ENCODE measurements around the gene TNFRSF14. TPM values are rescaled to one million over a fixed set of nuclear protein-coding genes. Genes with fewer than 3 reads are reported as not detected.

TNFRSF14 gene
- total RNA-seq, 4 donors from 2014 or later = 3.4 to 11.5 (median 5.0) TPM

DNA sequence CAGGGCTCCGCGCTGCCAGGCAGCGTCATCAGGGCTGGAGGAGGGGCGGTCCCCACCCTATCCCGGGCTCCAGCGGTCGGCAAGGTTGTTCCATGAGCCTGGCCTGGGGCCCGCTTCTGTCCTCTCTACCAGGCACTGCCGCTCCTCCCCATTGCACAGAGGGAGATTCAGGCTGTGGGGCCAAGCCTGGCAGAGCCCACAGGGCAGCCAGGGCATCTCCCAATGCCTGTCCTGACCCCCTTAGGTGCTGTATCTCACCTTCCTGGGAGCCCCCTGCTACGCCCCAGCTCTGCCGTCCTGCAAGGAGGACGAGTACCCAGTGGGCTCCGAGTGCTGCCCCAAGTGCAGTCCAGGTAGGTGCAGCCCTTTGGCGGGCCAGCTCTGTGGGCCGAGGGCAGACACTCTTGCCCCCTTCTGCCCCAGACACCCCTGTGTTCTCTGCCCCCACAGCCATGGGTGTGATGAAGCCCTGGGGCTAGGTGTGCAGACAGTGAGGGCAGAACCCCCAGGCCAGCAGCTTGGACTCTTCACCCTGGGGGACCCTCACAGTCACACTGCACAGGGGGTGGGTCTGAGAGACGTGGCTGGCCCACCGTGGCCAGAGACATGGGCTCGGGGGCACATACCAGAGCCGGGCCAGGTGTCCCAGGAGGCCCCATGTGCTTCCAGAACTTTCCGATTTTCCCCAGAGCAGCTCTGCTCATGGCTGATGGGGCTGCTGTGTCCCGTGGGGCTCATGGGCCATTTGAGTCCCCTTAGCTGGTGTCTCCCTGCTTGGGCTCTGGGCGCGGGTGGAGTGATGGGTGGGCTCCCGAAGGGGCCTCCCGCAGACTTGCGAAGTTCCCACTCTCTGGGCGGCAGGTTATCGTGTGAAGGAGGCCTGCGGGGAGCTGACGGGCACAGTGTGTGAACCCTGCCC, 1.6 kb downstream of the TNFRSF14 start:
- intact Hi-C loops (cut with DNase I; ENCODE audit: low total_unique reads) = loop anchor here (10.0 kb wide), 1 partner anchor 87 kb away; no protein-coding TSS in a partner anchor
- ATAC-seq (no peak), DNase-seq (no peak)
- Histone ChIP-seq H3K27me3 (peaks cover 0 to 4% (median 0%) of the 10 kb centered on the region in 3 donors), H3K4me3 (peak overlapping the region; percentile 68 to 96 (median 72)), H3K36me3 (no peaks in the 10 kb centered on the region), H3K27ac (peak overlapping the region; percentile 71 to 87 (median 85)), H3K4me1 (peaks cover 7 to 21% of the 10 kb centered on the region in 2 donors), H3K9me3 (no peaks in the 10 kb centered on the region)
- in situ Hi-C loops (cut with MboI; ENCODE audit: low sequenced_read_pairs in 4 of 4) = no loop called here
- TF ChIP-seq, protein P1, sequence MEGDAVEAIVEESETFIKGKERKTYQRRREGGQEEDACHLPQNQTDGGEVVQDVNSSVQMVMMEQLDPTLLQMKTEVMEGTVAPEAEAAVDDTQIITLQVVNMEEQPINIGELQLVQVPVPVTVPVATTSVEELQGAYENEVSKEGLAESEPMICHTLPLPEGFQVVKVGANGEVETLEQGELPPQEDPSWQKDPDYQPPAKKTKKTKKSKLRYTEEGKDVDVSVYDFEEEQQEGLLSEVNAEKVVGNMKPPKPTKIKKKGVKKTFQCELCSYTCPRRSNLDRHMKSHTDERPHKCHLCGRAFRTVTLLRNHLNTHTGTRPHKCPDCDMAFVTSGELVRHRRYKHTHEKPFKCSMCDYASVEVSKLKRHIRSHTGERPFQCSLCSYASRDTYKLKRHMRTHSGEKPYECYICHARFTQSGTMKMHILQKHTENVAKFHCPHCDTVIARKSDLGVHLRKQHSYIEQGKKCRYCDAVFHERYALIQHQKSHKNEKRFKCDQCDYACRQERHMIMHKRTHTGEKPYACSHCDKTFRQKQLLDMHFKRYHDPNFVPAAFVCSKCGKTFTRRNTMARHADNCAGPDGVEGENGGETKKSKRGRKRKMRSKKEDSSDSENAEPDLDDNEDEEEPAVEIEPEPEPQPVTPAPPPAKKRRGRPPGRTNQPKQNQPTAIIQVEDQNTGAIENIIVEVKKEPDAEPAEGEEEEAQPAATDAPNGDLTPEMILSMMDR (IDR thresholded peaks at IDR 0.05 in 4 of 5, conservative IDR thresholded peaks at IDR 0.05 in 1 of 5) = no peak
- TF ChIP-seq POLR2A (IDR thresholded peaks at IDR 0.05) = no peak

DNA sequence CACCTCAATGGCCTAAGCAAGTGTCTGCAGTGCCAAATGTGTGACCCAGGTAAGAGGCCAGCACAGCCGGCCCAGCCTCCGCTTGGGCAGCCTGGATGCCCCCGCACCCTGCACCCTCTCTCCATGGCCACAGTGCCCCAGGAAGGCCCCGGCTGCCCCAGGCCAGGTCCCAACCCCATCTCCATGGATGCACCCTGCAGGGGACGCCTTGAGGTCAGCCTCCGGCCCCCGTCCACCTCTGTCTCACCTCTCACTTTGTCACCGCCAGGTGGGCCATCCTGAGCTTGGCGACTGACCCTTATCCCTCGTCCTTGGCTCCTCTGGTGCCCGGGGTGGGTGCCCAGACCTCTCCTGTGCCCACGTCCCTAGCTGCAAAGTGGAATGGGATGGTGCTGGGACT, 2.2 kb downstream of the TNFRSF14 start:
- H3K36me3 ChIP-seq = no peaks in the 10 kb centered on the region
- intact Hi-C loops (cut with DNase I; ENCODE audit: low total_unique reads) (loop anchor here (10.0 kb wide), 1 partner anchor 86 kb away; no protein-coding TSS in a partner anchor), in situ Hi-C loops (cut with MboI; ENCODE audit: low sequenced_read_pairs in 4 of 4) (no loop called here)

DNA sequence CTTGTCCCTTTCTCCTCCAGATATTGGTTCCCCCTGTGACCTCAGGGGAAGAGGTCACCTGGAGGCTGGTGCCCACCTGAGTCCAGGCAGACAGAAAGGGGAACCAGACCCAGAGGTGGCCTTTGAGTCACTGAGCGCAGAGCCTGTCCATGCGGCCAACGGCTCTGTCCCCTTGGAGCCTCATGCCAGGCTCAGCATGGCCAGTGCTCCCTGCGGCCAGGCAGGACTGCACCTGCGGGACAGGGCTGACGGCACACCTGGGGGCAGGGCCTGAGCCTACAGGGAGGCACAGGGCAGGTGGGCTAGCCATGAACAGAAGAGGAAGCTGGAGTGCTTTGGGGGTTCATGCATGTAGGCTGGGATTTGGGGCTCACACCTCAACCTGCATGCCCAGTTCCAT, 2.7 kb downstream of the TNFRSF14 start:
- Histone ChIP-seq H3K4me1 (peaks cover 7 to 21% of the 10 kb centered on the region in 2 donors), H3K27me3 (peaks cover 0 to 4% (median 0%) of the 10 kb centered on the region in 3 donors), H3K27ac (no peak overlapping the region), H3K36me3 (no peaks in the 10 kb centered on the region), H3K4me3 (no peak overlapping the region), H3K9me3 (no peaks in the 10 kb centered on the region)
- no peak for TF ChIP-seq POLR2A (IDR thresholded peaks at IDR 0.05)
- TF ChIP-seq, protein P1 (IDR thresholded peaks at IDR 0.05 in 4 of 5, conservative IDR thresholded peaks at IDR 0.05 in 1 of 5) = no peak
- DNase-seq = no peak
- in situ Hi-C loops (cut with MboI; ENCODE audit: low sequenced_read_pairs in 4 of 4) (no loop called here), intact Hi-C loops (cut with DNase I; ENCODE audit: low total_unique reads) (loop anchor here (10.0 kb wide), 1 partner anchor 86 kb away; no protein-coding TSS in a partner anchor)
- no peak for ATAC-seq

More for the DNA sequence above, 2.2 kb downstream of the TNFRSF14 start:
- DNase-seq = no peak
- no peak for ATAC-seq
- peaks cover 7 to 21% of the 10 kb centered on the region in 2 donors for H3K4me1 ChIP-seq
- no peaks in the 10 kb centered on the region for H3K9me3 ChIP-seq
- H3K4me3 ChIP-seq = no peak overlapping the region
- H3K27ac ChIP-seq = no peak overlapping the region
- peaks cover 0 to 4% (median 0%) of the 10 kb centered on the region in 3 donors for H3K27me3 ChIP-seq
- TF ChIP-seq, protein P1 (IDR thresholded peaks at IDR 0.05 in 4 of 5, conservative IDR thresholded peaks at IDR 0.05 in 1 of 5) = no peak
- no peak for TF ChIP-seq POLR2A (IDR thresholded peaks at IDR 0.05)

DNA sequence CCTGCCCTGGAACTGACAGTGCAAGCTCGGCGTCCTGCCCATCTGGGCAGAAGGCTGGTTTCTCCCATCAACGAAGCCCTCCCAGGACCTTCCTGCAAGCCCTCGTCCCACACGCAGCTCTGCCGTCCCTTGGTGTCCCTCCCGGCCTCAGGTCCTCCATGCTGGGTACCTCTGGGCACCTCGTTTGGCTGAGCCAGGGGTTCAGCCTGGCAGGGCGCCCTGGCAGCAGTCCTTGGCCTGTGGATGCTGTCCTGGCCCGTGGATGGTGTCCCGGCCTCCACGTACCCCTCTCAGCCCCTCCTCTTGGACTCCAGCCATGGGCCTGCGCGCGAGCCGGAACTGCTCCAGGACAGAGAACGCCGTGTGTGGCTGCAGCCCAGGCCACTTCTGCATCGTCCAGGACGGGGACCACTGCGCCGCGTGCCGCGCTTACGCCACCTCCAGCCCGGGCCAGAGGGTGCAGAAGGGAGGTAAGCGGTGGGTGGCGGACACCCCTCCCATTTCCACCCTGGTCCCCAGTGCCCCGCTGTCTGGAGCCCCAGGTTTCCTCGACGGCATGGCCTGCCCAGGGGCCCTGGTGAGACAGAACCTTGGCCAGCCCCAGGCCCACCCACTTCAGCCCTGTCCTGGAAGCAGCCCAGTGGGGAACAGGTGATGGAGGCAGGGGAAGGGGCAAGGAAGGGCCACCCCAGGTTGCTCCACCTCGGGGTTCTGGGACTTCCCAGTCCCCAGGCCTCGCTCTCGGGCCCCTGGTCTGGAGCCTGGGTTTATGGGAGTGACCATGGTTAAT, 3.5 kb downstream of the TNFRSF14 start:
- peaks cover 0 to 4% (median 0%) of the 10 kb centered on the region in 3 donors for H3K27me3 ChIP-seq
- H3K4me3 ChIP-seq = no peak overlapping the region
- TF ChIP-seq, protein P1 (IDR thresholded peaks at IDR 0.05 in 4 of 5, conservative IDR thresholded peaks at IDR 0.05 in 1 of 5) = no peak
- no peak for TF ChIP-seq POLR2A (IDR thresholded peaks at IDR 0.05)
- no peaks in the 10 kb centered on the region for H3K9me3 ChIP-seq
- H3K36me3 ChIP-seq = no peaks in the 10 kb centered on the region
- in situ Hi-C loops (cut with MboI; ENCODE audit: low sequenced_read_pairs in 4 of 4) = no loop called here
- DNase-seq = no peak
- intact Hi-C loops (cut with DNase I; ENCODE audit: low total_unique reads) = loop anchor here (10.0 kb wide), 1 partner anchor 85 kb away; no protein-coding TSS in a partner anchor
- no peak overlapping the region for H3K27ac ChIP-seq
- peaks cover 7 to 21% of the 10 kb centered on the region in 2 donors for H3K4me1 ChIP-seq
- no peak for ATAC-seq
